ENCODE measurements around the gene CLEC1A. TPM values are rescaled to one million over a fixed set of nuclear protein-coding genes. Genes with fewer than 3 reads are reported as not detected.

Gene CLEC1A, protein sequence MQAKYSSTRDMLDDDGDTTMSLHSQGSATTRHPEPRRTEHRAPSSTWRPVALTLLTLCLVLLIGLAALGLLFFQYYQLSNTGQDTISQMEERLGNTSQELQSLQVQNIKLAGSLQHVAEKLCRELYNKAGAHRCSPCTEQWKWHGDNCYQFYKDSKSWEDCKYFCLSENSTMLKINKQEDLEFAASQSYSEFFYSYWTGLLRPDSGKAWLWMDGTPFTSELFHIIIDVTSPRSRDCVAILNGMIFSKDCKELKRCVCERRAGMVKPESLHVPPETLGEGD
- polyA plus RNA-seq = not detected

DNA sequence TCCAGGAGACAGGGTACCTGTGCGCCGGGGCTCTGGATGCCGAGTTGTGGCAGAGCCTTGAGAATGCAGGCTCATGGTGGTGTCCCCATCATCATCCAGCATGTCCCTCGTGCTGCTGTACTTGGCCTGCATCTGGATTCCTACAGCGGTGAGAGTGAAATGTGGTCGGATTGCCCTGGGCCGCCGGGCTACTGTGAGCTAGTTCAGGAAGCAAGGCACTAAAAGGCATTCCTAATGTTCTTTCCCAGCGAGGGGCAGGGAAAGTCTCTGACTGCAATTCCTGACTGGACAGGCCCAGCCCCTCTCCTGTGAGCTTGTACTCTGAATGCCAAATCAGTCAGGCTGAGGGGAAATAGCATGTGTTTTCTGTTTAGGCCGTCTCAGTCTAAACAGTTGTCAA, at the start of gene CLEC1A:
Gene CLEC1A (minus strand): TSS at position 195 of the 400 bp plus-strand sequence. CDS start 63 bp downstream, at position 132.
- Mint-ChIP-seq H3K4me3 (no peak within 1 kb of the TSS), H3K4me1 (peaks cover 5 to 8% of the 10 kb centered on the region in 2 donors), H3K27ac (no peak within 1 kb of the TSS), H3K27me3 (ENCODE audit: low read depth in 3 of 3) (peaks cover 2 to 3% (median 3%) of the 10 kb centered on the region in 3 donors), H3K9me3 (no peaks in the 10 kb centered on the region), H3K36me3 (peaks cover 0 to 5% (median 0%) of the 10 kb centered on the region in 3 donors)
- DNase-seq = no peak

DNA sequence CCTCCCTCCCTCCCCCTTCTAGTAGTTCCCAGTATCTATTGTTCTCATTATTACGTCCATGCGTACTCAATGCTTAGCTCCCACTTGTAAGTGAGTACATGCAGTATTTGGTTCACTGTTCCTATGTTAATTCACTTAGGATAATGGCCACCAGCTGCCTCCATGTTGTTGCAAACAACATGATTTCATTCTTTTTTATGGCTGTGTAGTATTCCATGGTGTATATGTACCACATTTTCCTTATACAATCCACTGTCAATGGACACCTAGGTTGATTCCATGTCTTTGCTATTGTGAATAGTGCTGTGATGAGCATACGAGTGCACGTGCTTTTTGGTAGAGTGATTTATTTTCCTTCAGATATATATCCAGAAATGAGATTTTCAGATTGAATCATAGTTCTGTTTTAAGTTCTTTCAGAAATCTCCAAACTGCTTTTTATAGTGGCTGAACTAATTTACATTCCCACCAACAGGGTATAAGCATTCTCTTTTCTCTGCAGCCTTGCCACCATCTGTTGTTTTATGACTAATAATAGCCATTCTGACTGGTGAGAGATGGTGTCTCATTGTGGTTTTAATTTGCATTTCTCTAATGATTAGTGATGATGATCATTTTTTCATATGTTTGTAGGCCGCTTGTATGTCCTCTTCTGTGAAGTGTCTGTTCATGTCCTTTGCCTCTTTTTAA, 49.1 kb upstream of the CLEC1A start:
- H3K9me3 Mint-ChIP-seq = peaks cover 0 to 2% (median 0%) of the 10 kb centered on the region in 6 donors
- no peak overlapping the region for H3K4me3 Mint-ChIP-seq
- no peak overlapping the region for H3K27ac Mint-ChIP-seq
- no peak for DNase-seq
- H3K27me3 Mint-ChIP-seq (ENCODE audit: low read depth in 3 of 3) = peaks cover 0 to 5% (median 1%) of the 10 kb centered on the region in 3 donors
- peaks cover under 1% of the 10 kb centered on the region in 2 donors for H3K4me1 Mint-ChIP-seq
- no peaks in the 10 kb centered on the region for H3K36me3 Mint-ChIP-seq

DNA sequence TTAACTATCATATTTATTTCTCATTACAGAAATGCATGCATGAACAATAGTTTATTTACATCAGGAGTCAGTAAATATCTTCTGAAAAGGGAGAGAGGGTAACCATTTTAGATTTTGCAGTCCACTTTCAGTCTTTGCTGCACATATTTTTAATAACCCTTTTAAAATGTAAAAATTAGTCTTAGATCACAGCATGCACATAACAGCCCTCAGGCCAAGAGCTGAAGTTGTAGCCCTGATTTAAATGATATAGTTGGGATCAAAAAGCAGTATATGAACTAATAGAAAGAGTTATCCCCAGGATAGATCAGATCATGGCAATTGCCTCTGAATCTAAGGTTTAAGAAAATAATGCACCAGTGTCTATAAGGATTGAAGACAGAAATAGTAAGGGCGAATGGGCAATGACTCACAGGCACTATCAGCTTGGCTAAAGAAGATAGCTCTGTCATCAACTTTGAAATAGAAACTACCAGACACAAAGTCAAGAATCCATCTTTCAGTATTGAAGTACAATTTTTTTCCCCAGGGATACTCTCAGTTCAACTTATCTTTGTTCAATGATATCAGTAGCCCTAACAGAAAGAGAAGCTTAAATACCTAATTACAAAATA, 44.3 kb upstream of the CLEC1A start:
- peaks cover 0 to 3% (median 1%) of the 10 kb centered on the region in 3 donors for H3K27me3 Mint-ChIP-seq (ENCODE audit: low read depth in 3 of 3)
- no peaks in the 10 kb centered on the region for H3K36me3 Mint-ChIP-seq
- peaks cover 0 to 2% (median 0%) of the 10 kb centered on the region in 6 donors for H3K9me3 Mint-ChIP-seq
- peaks cover 0 to 1% of the 10 kb centered on the region in 2 donors for H3K4me1 Mint-ChIP-seq
- DNase-seq = no peak
- H3K27ac Mint-ChIP-seq = no peak overlapping the region
- H3K4me3 Mint-ChIP-seq = no peak overlapping the region

DNA sequence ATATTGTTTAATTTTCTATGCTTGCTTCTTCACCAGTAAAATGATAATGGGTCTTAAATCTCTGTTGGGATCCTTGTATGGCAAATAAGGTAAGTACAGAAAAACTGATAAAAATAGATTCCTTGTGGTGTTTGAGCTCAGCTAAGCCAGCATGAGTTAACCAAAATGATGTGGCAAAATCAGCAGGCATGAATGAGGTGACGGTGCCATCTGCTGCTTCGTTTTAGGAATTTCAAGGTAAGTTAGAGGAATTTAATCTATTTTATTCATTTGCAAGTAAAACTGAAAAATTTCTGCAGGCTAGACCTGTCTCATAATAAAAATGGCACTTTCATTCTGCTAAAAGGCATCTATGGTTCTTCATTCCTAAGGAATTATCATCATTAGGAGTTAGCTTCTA, 41.2 kb upstream of the CLEC1A start:
- Mint-ChIP-seq H3K36me3 (no peaks in the 10 kb centered on the region), H3K4me3 (no peak overlapping the region), H3K4me1 (peaks cover 0 to 1% of the 10 kb centered on the region in 2 donors), H3K9me3 (no peaks in the 10 kb centered on the region), H3K27ac (no peak overlapping the region), H3K27me3 (ENCODE audit: low read depth in 3 of 3) (no peaks in the 10 kb centered on the region)
- DNase-seq = peak; percentile 31 to 50 (median 42)

DNA sequence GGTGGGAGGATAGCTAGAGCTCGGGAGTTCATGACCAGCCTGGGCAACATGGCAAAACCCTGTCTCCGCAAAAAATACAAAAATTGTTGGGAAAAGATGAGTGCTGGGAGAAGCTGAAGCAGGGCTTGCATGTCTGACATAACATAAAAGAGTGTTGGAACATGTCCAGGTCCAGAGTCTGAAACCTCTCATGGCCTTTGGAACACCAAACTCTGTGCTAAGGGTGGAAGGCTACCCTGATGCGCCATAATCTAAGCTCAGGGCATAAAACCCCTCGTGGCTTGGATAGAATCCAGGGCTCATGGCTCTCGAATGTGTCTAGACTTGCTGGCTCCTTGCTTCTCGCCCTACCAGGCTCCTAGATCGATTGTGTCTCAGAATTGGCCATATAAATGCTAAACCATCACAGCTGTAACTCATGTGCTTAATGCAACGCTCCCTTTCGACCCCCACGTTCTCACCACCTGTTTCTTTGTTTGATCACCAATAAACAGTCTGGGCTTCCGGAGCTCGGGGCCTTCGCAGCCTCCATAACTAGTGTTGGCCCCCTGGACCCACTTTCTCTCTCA, 37.9 kb upstream of the CLEC1A start:
- no peak overlapping the region for H3K27ac Mint-ChIP-seq
- DNase-seq = no peak
- H3K36me3 Mint-ChIP-seq = no peaks in the 10 kb centered on the region
- no peaks in the 10 kb centered on the region for H3K9me3 Mint-ChIP-seq
- H3K27me3 Mint-ChIP-seq (ENCODE audit: low read depth in 3 of 3) = peaks cover 0 to 3% (median 0%) of the 10 kb centered on the region in 3 donors
- no peak overlapping the region for H3K4me3 Mint-ChIP-seq
- H3K4me1 Mint-ChIP-seq = peaks cover 0 to 1% of the 10 kb centered on the region in 2 donors

DNA sequence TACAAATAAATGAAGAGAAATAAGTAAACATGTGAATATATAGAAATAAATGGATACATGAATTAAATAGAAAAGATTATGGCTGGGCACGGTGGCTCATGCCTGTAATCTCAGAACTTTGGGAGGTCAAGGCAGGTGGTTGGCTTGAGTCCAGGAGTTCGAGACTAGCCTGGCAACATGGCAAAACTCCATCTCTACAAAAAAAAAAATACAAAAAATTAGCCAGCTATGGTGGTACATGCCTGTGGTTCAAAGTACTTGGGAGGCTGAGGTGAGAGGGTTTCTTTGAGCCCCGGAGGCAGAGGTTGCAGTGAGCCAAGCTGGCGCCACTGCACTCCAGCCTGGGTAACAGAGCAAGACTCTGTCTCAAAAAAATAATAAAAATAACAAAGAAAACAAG, 36.3 kb upstream of the CLEC1A start:
- Mint-ChIP-seq H3K4me1 (peaks cover 0 to 1% of the 10 kb centered on the region in 2 donors), H3K27me3 (ENCODE audit: low read depth in 3 of 3) (peaks cover 0 to 4% (median 2%) of the 10 kb centered on the region in 3 donors), H3K4me3 (no peak overlapping the region), H3K27ac (no peak overlapping the region), H3K36me3 (no peaks in the 10 kb centered on the region), H3K9me3 (no peaks in the 10 kb centered on the region)
- DNase-seq = no peak

DNA sequence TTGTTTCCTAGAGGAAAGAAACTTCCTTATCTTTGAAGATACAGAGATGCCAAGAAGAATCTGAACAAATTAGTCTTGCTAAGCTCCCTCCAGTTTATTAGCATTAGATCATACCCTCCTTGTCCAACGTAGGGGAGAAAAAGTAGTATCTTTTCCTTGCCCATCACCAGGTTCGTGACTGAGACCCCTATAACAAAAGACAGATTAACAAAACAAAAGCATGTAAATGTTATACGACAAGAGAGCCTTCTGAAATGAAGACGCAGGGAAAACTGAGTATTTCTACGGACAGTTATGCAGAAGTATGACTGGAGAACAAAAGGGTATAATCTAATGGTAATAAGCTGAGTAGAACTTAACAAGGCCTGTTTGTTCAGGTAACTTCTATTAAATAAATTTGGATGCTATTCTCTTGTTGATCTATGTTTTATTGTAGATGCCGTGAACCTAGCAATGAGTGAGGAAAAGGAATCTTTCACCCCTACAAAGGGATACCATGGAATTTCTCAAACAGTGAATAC, 34.1 kb upstream of the CLEC1A start:
- Mint-ChIP-seq H3K27me3 (ENCODE audit: low read depth in 3 of 3) (peaks cover 0 to 6% (median 2%) of the 10 kb centered on the region in 3 donors), H3K36me3 (no peaks in the 10 kb centered on the region), H3K9me3 (no peaks in the 10 kb centered on the region), H3K27ac (no peak overlapping the region), H3K4me1 (no peaks in the 10 kb centered on the region), H3K4me3 (no peak overlapping the region)
- no peak for DNase-seq

DNA sequence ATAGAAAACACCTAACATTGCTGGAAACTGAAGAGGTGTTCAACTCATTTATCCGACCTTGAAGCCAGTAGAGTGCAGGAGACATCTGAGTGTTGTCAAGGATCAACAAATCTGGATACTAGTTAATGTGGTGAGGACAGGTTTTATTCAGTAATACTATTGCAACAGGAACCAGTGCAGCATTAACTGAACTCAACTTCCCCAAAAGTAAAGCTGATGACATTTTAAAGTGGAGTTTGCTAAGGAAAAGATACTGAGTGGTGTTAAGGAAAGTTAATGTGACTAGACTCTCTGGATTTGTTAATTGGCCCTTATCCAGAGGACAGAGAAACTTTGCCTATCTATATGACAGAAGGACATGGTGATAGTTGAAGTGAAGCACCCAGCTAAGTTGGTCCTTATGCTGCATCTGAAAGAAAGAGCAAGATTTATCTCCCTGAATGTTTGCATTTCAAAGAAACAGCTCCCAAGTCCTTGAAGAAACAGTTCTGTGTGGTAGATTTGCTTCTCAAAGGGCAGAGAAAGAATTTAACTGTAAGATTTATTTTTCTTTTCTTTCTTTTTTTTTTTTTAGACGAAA, 32.4 kb upstream of the CLEC1A start:
- no peak for DNase-seq
- no peak overlapping the region for H3K27ac Mint-ChIP-seq

DNA sequence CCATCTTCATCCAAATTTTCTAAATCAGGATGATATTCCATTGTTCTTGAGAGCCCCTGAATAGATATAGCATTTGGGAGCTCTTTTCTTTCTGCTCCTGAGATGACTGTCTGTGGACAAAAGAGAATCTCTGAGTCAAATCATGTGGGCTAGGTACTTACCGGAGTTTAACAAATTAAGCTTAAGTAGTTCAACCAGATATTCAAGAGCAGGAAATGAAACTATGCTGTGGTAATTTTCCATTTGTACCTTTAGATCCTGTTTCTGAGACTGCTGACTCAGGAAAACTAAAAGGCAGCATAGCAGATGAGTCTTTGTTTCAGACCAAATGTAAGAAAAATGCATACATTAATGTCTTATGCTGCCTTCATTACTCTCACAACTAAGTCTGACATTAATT, 31.3 kb upstream of the CLEC1A start, which contains the start of gene CLEC7A:
Gene CLEC7A (minus strand): TSS at position 158 of the 400 bp plus-strand sequence. CDS start 117 bp downstream, at position 41.
- H3K4me1 Mint-ChIP-seq = peaks cover 2 to 8% of the 10 kb centered on the region in 2 donors
- no peak within 1 kb of the TSS for H3K27ac Mint-ChIP-seq
- no peaks in the 10 kb centered on the region for H3K9me3 Mint-ChIP-seq
- no peaks in the 10 kb centered on the region for H3K36me3 Mint-ChIP-seq
- no peak for DNase-seq
- peaks cover 0 to 14% (median 3%) of the 10 kb centered on the region in 3 donors for H3K27me3 Mint-ChIP-seq (ENCODE audit: low read depth in 3 of 3)
- H3K4me3 Mint-ChIP-seq = no peak within 1 kb of the TSS

More for the DNA sequence above, 32.4 kb upstream of the CLEC1A start:
- Mint-ChIP-seq H3K4me1 (peaks cover 2 to 8% of the 10 kb centered on the region in 2 donors), H3K4me3 (no peak overlapping the region), H3K36me3 (no peaks in the 10 kb centered on the region), H3K27me3 (ENCODE audit: low read depth in 3 of 3) (peaks cover 0 to 14% (median 3%) of the 10 kb centered on the region in 3 donors), H3K9me3 (no peaks in the 10 kb centered on the region)

DNA sequence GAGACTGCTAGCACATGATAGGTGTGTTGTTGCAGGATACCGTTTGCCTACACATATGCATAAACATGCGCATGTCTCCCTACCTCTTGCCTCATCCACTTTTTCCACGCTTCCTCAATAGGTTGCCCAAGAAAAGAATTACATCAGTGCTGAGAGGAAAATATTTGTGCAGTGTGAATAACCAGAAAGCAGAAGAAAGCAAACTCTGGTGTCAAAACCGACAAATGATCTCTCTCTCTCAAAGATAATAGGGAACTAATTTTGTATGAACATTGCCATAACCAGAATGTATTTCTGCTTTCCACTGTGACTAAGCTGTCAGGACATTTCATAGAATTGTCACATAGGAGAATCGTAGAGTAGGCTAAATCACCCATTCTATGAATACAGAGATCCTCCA, 29.9 kb upstream of the CLEC1A start:
- Mint-ChIP-seq H3K4me1 (peaks cover 2 to 8% of the 10 kb centered on the region in 2 donors), H3K36me3 (no peaks in the 10 kb centered on the region), H3K9me3 (no peaks in the 10 kb centered on the region), H3K4me3 (no peak overlapping the region), H3K27ac (no peak overlapping the region), H3K27me3 (ENCODE audit: low read depth in 3 of 3) (peaks cover 0 to 14% (median 3%) of the 10 kb centered on the region in 3 donors)
- no peak for DNase-seq

DNA sequence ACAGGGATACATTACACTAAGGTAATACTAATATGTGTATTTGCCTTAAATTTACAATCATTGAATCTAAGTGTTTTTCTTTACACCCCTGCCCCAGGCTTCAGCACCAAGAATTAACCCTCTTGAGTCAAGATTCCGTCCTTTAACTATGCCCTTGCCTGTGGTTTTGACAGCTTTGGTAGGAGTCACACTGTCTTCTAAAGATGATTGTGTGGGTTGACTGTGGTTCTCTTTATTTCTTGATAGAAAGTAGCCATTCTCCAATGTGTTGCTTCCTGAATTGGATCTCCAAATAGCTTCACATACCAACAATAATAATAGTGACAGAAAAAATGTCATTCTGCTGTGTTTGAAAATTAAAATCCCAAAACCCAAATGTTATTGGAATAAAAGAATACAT, 27.6 kb upstream of the CLEC1A start:
- no peak overlapping the region for H3K4me3 Mint-ChIP-seq

DNA sequence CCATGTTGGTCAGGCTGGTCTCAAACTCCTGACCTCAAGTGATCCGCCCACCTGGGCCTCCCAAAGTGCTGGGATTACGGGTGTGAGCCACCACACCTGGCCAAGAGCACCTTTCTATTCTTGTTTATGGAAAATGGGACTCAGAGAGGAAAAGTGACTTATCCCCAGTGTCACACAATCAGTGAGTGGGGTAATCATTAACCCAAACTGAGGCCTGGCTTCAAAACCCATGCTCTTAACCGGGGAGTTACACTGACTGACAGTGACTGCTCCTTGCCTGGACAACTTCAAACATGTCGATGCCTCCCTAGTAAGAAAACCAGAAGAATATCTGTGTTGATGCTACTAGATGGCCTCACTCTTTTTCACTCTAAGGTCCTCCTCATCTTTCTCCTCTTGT, 23.9 kb upstream of the CLEC1A start:
- Mint-ChIP-seq H3K9me3 (peaks cover 0 to 4% (median 0%) of the 10 kb centered on the region in 6 donors), H3K4me3 (no peak overlapping the region), H3K27me3 (ENCODE audit: low read depth in 3 of 3) (peaks cover 0 to 8% (median 2%) of the 10 kb centered on the region in 3 donors), H3K4me1 (peaks cover 2 to 8% of the 10 kb centered on the region in 2 donors), H3K27ac (no peak overlapping the region), H3K36me3 (no peaks in the 10 kb centered on the region)
- DNase-seq = no peak

More for the DNA sequence above, 27.6 kb upstream of the CLEC1A start:
- Mint-ChIP-seq H3K36me3 (no peaks in the 10 kb centered on the region), H3K9me3 (no peaks in the 10 kb centered on the region), H3K27ac (no peak overlapping the region), H3K4me1 (peaks cover 2 to 8% of the 10 kb centered on the region in 2 donors), H3K27me3 (ENCODE audit: low read depth in 3 of 3) (peaks cover 0 to 12% (median 3%) of the 10 kb centered on the region in 3 donors)
- no peak for DNase-seq

DNA sequence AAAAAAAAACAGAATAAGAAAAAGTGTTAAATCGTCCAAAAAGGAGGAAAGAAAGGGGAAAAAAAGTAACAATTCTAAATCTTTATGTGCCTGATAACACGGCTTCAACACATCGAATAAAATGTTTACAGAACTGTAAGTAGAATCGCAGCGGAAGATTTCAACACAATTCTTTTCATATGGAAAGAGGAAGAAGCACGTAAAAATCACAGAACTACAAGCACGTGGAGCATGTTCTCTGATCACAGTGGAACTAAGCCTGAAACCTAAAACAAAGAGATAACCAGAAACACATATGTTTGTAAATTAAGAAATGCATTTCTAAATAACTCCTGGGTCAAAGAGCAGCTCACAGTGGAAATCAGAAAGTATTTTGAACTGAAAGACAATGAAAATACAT, 22.5 kb upstream of the CLEC1A start:
- Mint-ChIP-seq H3K36me3 (no peaks in the 10 kb centered on the region), H3K27me3 (ENCODE audit: low read depth in 3 of 3) (peaks cover 0 to 3% (median 0%) of the 10 kb centered on the region in 3 donors), H3K9me3 (peaks cover 0 to 4% (median 0%) of the 10 kb centered on the region in 6 donors), H3K27ac (no peak overlapping the region), H3K4me1 (peaks cover 0 to 1% of the 10 kb centered on the region in 2 donors), H3K4me3 (no peak overlapping the region)
- DNase-seq = no peak

All from immature natural killer cell (primary cell).